Left ventricle myocardium superior (tissue), 1 donor: ENCODE measurements around the gene TNK1. TPM values are rescaled to one million over a fixed set of nuclear protein-coding genes. Genes with fewer than 3 reads are reported as not detected.
A peak's percentile ranks its signal among the peaks of the same experiment; 100 is the strongest.

ENCODE experiments used
- ATAC-seq: fragments of 200-7000 bp; cut with Tn5 transposase; one replicate; pipeline ENCODE4 v1.9.1; 2020; ENCODE audit warnings: mild to moderate bottlenecking, moderate library complexity
- DNase-seq: peaks from one replicate; pipeline ENCODE4 v3.0.0-alpha.2; 2020
- intact Hi-C: fragments of 100-400 bp; cut with micrococcal nuclease; formaldehyde crosslinking; loops from one replicate; pipeline ENCODE4 v1.11.0; 2022
- total RNA-seq: library from RNA; stranded (reverse); fragmentation: NEBNext Ultra II Directional; extraction: Animal tissue kit (Norgen Biotek cat#: 25700); gene quantifications from one replicate; pipeline ENCODE4 v1.2.1, GENCODE V29; 2021
- donor health status: DM: no; HTN: yes; CAD: no; lungs with severe emphysema.

TNK1 gene
- total RNA-seq, 1 donor from 2014 or later = 2.2 TPM

DNA sequence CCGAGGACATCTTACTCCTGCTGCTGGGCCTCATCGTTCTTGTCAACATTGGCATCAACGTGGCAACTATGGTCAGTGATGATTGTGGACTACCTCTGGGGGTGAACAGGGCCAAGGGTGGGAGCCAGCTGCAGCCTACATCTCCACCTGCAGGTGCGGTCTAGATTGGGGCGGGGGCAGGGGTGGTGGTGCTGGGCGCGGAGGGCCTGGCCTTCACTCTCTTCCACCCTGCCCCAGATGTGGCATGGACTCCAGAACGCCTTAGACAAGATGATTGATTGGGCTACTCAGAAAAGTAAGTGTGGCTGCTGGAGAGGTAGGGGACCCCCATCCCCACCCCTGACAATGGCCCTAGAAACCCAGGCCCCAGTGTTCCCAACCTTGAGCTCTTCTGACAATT lies 44.9 kb downstream of the TNK1 start:
- ATAC-seq = no peak
- intact Hi-C loops = no loop called here
- no peak for DNase-seq

GRCh38 chr17:7426203-7426863 lies 45.4 kb downstream of the TNK1 start:
- ATAC-seq = no peak
- intact Hi-C loops = no loop called here
- no peak for DNase-seq

- ATAC-seq (no peak), DNase-seq (no peak)
- intact Hi-C loops = no loop called here
Observed at GRCh38 chr17:7426896-7427489, 46.1 kb downstream of the TNK1 start.

DNA sequence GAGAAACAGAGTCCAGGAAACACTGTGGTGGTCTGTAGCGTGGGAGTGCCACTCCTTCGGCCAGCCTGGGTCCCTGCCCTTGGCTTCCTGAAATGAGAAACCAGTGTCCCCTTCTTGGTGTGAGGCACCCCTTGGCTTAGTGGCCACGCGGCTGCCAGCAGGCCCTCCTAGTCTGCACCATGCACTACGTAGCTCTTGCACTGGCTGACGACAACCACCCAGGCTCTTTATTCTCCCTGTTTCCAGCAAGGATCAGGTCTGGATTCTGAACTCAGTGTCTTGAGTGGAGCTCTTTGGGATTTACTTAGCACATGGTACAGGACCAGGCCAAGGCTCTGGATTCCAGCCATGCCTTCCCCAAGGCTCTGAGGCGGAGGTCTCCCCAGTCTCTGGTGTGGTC lies 46.7 kb downstream of the TNK1 start:
- ATAC-seq = no peak
- DNase-seq = no peak
- intact Hi-C loops = no loop called here

- ATAC-seq = no peak
Observed at GRCh38 chr17:7428557-7428956, 47.7 kb downstream of the TNK1 start, which contains the start of gene SPEM3. TSS of gene SPEM3 (plus strand) at chr17:7428857. CDS start at chr17:7428903, 46 bp downstream.

GRCh38 chr17:7429722-7430121 lies 48.8 kb downstream of the TNK1 start:
- intact Hi-C loops = no loop called here
- DNase-seq (no peak), ATAC-seq (no peak)

More at GRCh38 chr17:7428557-7428956, 47.7 kb downstream of the TNK1 start, which contains the start of gene SPEM3:
- DNase-seq = no peak
- intact Hi-C loops = no loop called here

- intact Hi-C loops = no loop called here
- no peak for ATAC-seq
- no peak for DNase-seq
Observed at GRCh38 chr17:7431231-7431630, 50.3 kb downstream of the TNK1 start.

GRCh38 chr17:7432296-7432695 lies 51.4 kb downstream of the TNK1 start:
- intact Hi-C loops = no loop called here
- no peak for DNase-seq
- no peak for ATAC-seq

DNA sequence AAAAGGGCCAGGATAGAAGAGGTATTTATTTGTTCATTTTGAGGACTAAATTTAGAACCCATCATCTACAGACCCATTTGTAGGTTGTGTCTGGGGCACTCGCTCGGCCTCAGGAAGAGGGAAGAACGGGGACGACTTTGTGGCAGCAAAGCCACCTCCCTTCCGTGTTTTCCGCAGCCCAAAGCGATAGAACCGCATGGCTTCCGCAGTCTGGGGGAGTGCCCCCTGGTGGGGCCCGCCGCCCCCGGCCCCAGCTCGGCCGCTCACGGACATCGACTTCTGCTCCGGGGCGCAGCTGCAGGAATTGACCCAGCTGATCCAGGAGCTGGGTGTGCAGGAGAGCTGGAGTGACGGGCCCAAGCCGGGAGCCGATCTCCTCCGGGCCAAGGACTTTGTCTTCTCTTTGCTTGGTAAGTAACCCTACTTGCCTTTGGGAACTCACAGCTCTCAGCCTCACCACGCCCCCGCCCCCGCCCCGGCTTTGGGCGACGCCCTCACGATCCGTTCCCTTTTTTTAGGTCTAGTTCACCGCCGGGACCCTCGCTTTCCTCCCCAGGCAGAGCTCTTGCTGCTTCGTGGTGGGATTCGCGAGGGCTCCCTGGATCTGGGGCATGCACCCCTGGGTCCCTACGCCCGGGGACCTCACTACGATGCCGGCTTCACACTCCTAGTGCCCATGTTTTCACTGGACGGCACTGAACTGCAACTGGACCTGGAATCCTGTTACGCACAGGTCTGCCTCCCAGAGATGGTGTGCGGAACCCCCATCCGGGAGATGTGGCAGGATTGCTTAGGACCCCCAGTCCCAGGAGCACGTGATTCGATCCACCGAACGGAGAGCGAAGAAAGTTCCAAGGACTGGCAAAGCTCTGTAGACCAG lies 55.0 kb downstream of the TNK1 start:
- peak; percentile 62 for DNase-seq
- intact Hi-C loops = no loop called here
- ATAC-seq = peak; percentile 4

GRCh38 chr17:7436556-7437368 lies 55.9 kb downstream of the TNK1 start:
- ATAC-seq = peak; percentile 80
- intact Hi-C loops = no loop called here

DNA sequence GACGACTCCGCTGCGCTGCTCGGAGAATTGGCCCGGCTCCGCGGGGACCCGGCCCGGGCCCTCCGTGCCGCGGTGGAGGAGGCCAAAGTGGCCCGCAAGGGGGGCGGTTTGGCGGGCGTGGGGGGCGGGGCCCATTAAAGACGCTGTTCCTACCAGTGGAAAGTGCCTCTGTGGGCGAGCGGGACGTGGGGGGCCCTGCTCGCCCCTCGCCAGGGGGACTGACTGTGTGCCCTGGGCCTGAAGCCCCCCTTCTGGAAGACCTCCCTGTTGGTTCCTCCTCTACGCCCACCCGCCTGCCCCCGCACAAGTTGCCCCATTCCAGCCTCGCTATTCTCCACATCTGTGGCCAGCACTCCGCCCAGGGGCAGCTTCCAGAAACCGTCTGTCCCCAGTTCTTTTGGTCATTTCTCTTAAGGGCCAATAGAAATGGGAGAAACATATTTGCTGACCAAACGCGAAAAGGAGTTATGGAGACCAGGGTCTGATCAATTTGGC lies 56.5 kb downstream of the TNK1 start:
- intact Hi-C loops = no loop called here
- no peak for DNase-seq
- ATAC-seq = peak; percentile 0

More at GRCh38 chr17:7436556-7437368, 55.9 kb downstream of the TNK1 start:
- DNase-seq = peak; percentile 92

DNA sequence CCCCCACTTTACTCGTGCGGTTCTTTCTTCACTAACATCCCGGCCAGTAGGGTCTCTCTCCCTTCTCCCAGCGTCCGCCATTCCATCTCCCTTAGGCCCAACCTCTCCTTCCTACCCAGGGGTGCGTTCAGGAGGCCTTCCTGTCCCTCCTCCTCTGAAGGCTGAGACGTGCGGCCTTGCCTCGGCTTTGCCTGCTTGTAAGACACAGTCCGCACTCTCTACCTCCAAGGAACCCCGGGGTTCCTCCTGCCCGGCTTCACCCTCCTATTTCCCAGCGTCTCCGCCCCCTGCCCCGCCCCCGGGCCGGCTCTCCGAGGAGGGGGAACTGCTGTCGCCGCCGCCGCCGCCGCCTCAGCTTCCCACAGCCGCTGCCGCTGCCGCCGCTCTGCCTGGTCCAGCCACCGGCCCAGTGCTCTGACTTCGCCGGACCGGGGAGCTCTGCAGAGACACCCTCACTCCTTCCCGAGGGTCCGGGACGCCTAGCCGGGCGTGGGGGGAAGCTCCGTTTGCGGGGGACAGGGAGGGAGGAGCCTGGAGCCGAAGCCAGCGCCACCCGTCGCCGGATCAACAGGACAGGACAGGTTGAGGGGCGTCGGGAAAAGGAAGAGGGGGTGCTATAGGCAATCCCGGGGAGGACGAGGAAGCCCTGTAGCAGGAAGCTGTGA lies 57.2 kb downstream of the TNK1 start:
- DNase-seq (peak; percentile 87), ATAC-seq (peak; percentile 20)
- intact Hi-C loops = no loop called here

GRCh38 chr17:7438656-7439460 lies 58.0 kb downstream of the TNK1 start:
- DNase-seq (no peak), ATAC-seq (no peak)
- intact Hi-C loops = no loop called here

Other genes starting within 250 kb of the TNK1 start
- 0.30 TPM for gene ASGR1, start 201.7 kb upstream of the TNK1 start, total RNA-seq
- gene DLG4, start 161.3 kb upstream of the TNK1 start, total RNA-seq = 21.3 TPM
- gene ACADVL, start 161.2 kb upstream of the TNK1 start, total RNA-seq = 2,270 TPM
- gene DVL2, start 146.6 kb upstream of the TNK1 start, total RNA-seq = 23.5 TPM
- gene PHF23, start 141.6 kb upstream of the TNK1 start, total RNA-seq = 29.4 TPM
- 456 TPM for gene GABARAP, start 138.6 kb upstream of the TNK1 start, total RNA-seq
- 122 TPM for gene CTDNEP1, start 129.4 kb upstream of the TNK1 start, total RNA-seq
- gene ELP5, start 128.9 kb upstream of the TNK1 start, total RNA-seq = 85.3 TPM
- gene CLDN7, start 118.6 kb upstream of the TNK1 start, total RNA-seq = 1.8 TPM
- gene SLC2A4, start 99.4 kb upstream of the TNK1 start, total RNA-seq = 170 TPM
- gene YBX2, start 86.5 kb upstream of the TNK1 start, total RNA-seq = 0.77 TPM
- gene EIF5A, start 73.5 kb upstream of the TNK1 start, total RNA-seq = 311 TPM
- gene GPS2, start 65.7 kb upstream of the TNK1 start, total RNA-seq = 75.0 TPM
- gene NEURL4, start 51.8 kb upstream of the TNK1 start, total RNA-seq = 34.7 TPM
- 17.3 TPM for gene ACAP1, start 44.6 kb upstream of the TNK1 start, total RNA-seq
- gene KCTD11, start 28.9 kb upstream of the TNK1 start, total RNA-seq = 3.6 TPM
- not detected for gene TMEM95, start 25.9 kb upstream of the TNK1 start, total RNA-seq
- gene PLSCR3, start 13.4 kb downstream of the TNK1 start, total RNA-seq = 16.1 TPM
- 53.5 TPM for gene TMEM256, start 23.0 kb downstream of the TNK1 start, total RNA-seq
- 6.5 TPM for gene NLGN2, start 26.8 kb downstream of the TNK1 start, total RNA-seq
- not detected for gene SPEM1, start 39.2 kb downstream of the TNK1 start, total RNA-seq
- not detected for gene SPEM2, start 44.5 kb downstream of the TNK1 start, total RNA-seq
- gene SPEM3, start 47.8 kb downstream of the TNK1 start, total RNA-seq = not detected
- 2.1 TPM for gene TMEM102, start 54.3 kb downstream of the TNK1 start, total RNA-seq
- gene FGF11, start 58.4 kb downstream of the TNK1 start, total RNA-seq = 13.8 TPM
- gene CHRNB1, start 64.0 kb downstream of the TNK1 start, total RNA-seq = 9.6 TPM
- 70.9 TPM for gene ZBTB4, start 98.5 kb downstream of the TNK1 start, total RNA-seq
- not detected for gene SLC35G6, start 100.4 kb downstream of the TNK1 start, total RNA-seq
- 39.1 TPM for gene POLR2A, start 103.3 kb downstream of the TNK1 start, total RNA-seq
- 36.9 TPM for gene TNFSF12, start 168.0 kb downstream of the TNK1 start, total RNA-seq
- 8.5 TPM for gene TNFSF13, start 177.7 kb downstream of the TNK1 start, total RNA-seq
- gene SENP3, start 180.8 kb downstream of the TNK1 start, total RNA-seq = 32.8 TPM
- gene CD68, start 198.5 kb downstream of the TNK1 start, total RNA-seq = 26.6 TPM
- 28.0 TPM for gene MPDU1, start 202.8 kb downstream of the TNK1 start, total RNA-seq
- gene SOX15, start 209.0 kb downstream of the TNK1 start, total RNA-seq = 1.2 TPM
- 103 TPM for gene FXR2, start 233.8 kb downstream of the TNK1 start, total RNA-seq
- gene SAT2, start 246.7 kb downstream of the TNK1 start, total RNA-seq = 74.4 TPM
- gene SHBG, start 249.0 kb downstream of the TNK1 start, total RNA-seq = not detected